GM13977 (cell line): ENCODE results near the gene MAP3K21.

ENCODE experiments used
- DNase-seq: peaks from one replicate; pipeline ENCODE4 v3.0.0; 2012; ENCODE audit warnings: low spot score
- in situ Hi-C: fragments of 300-500 bp; cut with MboI; formaldehyde crosslinking; loops from one replicate; pipeline ENCODE4 v1.12.0; 2022; ENCODE audit warnings: low sequenced_read_pairs, low pct_unique_long_range_greater_than_20kb, mixed read lengths, inconsistent platforms; ENCODE audit not compliant: unreplicated experiment
- TF ChIP-seq, protein P1 (sequence below): IDR thresholded peaks from 2 replicates; pipeline ENCODE4 v1.5.1; 2012; ENCODE audit warnings: mild to moderate bottlenecking, control low read depth; ENCODE audit not compliant: insufficient read depth; ENCODE audit errors: extremely low read depth, missing control alignments

MAP3K21 gene

DNA sequence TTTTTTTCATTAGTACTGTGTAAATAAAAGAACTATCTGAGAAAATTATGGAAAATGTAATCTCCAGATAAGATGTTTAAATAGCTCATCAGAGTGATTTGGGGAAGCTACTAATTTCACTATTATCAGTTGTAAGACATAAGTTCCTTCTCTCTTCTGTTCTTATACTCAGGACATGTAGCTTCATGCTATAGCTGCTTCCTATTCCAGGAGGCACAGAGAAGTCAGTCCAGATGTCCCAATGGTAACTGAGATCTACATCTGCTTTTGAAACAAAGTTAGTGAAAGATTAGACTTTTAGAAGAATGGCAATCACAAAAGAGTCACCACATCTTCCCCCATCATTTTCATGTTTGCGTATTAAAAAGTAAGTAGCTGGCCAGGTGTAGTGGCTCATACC lies 5.6 kb downstream of the MAP3K21 start:
- in situ Hi-C loops: no loop called here
- DNase-seq: no peak
- TF ChIP-seq, protein P1, sequence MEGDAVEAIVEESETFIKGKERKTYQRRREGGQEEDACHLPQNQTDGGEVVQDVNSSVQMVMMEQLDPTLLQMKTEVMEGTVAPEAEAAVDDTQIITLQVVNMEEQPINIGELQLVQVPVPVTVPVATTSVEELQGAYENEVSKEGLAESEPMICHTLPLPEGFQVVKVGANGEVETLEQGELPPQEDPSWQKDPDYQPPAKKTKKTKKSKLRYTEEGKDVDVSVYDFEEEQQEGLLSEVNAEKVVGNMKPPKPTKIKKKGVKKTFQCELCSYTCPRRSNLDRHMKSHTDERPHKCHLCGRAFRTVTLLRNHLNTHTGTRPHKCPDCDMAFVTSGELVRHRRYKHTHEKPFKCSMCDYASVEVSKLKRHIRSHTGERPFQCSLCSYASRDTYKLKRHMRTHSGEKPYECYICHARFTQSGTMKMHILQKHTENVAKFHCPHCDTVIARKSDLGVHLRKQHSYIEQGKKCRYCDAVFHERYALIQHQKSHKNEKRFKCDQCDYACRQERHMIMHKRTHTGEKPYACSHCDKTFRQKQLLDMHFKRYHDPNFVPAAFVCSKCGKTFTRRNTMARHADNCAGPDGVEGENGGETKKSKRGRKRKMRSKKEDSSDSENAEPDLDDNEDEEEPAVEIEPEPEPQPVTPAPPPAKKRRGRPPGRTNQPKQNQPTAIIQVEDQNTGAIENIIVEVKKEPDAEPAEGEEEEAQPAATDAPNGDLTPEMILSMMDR: no peak

DNA sequence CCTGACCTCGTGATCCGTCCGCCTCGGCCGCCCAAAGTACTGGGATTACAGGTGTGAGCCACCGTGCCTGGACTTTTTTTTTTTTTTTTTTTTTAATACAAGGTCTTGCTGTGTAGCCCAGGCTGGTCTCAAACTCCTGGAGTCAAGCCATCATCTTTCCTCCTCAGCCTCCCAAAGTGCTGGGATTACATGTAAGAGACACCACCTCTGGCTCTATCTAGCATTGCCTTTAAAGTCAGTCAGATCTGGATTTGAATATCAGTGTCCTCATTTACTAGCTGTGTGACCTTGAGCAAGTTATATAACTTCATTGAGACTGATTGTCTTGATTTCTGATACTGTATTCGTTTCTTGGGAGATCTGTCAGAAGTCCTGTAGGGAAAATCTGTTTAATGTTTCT lies 6.6 kb downstream of the MAP3K21 start:
- TF ChIP-seq, protein P1: no peak
- DNase-seq: no peak
- in situ Hi-C loops: no loop called here

DNA sequence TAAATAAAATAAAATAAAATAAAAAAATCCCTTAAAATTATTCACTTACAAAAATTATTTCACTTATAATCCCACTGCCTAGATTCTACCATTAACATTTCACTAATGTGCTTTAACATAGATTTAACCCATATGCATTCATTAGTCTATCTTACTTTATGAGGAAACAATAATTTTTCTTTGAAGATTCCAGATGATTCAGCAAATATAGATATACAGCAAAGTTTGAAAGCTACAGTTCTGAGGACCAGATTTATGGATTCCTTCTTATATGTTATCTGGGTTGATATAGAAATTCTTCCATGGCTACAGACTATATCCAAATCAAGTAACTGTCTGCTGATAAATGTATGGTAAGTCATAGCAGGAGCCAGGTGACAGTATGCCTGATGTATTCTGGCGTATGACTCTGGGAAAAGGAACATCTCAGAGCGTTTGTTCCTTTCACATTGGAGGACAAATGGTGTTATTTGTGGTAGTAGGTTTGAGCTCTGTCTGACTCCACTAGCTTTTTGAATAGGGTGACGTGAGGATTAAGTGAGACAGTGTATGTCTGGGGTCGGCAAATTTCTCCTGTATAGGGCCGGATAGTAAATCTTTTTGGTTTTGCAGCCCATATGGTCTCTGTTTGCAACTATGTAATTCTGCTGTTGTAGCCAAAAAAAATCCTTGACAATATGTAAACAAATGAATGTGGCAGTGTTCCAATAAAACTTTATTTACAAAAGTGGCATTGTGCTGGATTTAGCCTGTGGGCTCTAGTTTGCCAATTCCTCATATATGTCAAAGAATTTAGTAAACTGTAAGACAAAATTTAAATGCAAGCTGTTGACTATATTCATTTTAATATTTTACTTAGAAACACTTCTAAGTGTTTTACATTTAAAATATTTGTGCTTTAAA lies 9.3 kb downstream of the MAP3K21 start:
- DNase-seq: no peak
- TF ChIP-seq, protein P1: no peak
- in situ Hi-C loops: no loop called here

DNA sequence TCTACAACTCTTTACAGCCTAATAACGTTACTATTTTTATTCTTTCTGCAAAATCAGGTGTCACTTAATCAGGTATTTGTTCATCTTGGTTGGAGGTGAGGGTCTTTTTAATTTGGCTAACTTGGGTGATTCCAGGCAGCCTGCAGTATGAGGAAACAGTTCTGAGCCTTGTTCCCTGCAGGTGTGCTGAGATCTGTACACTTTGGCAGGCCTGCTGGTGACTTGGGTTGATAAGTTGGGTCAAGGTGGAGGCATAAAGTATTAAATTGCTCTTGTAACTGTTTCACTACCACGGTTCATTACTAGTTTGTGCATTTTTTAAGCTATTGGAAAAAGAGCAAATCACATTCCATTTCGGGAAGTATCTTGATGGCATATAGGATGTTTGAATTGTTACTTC lies 10.0 kb downstream of the MAP3K21 start:
- TF ChIP-seq, protein P1: no peak
- in situ Hi-C loops: no loop called here
- DNase-seq: no peak

DNA sequence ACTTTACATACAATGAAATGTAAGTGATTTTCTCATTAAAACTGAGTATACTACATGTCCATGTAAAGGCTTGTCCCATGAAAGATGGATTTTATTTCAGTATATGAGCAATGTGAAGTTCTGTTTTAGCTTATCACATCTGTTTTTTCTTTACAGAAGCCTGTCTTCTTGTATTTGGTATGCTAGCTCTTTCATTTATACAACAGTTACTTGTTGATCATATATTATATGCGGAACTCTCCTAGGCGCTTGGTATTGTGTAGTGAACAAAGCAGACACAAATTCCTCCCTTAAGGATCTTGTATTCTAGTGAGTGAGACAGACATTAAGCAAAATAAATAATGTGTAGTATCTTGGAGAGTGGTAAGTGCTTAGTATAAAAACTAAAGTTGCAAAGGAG lies 10.6 kb downstream of the MAP3K21 start:
- in situ Hi-C loops: no loop called here
- DNase-seq: no peak
- TF ChIP-seq, protein P1: no peak

DNA sequence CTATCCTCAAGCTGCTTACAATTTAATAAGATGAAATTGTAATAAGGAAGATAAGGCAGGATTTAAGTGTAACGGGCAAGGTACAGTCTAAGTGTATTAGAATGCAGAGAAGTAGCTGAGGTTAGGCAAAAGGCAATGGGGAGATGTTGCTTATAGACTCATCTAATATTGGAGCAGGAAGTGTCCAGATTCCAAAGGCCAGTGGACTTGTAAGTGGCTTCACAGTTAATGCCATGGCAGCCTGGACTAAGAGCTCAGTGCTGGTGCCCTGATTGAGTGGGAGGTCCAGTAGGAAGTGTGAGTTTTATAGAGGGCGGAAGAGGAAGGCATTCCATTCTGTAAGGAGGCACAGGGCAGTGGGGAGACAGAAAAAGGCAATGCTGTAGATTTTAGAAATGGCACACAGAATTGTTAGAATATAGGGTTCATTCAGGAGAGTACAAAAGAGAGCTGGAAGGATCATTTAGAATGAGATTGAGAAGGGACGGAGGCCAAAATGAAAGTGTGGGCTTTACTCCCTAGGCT lies 12.6 kb downstream of the MAP3K21 start:
- TF ChIP-seq, protein P1: no peak
- in situ Hi-C loops: no loop called here
- no peak for DNase-seq
